Left ventricle myocardium superior (tissue), 1 donor: Measurements from ENCODE around the gene ST3GAL3. TPM values are rescaled to one million over a fixed set of nuclear protein-coding genes. Genes with fewer than 3 reads are reported as not detected.
A peak's percentile ranks its signal among the peaks of the same experiment; 100 is the strongest.

Experiments
- ATAC-seq: fragments of 200-7000 bp; cut with Tn5 transposase; one replicate; pipeline ENCODE4 v1.9.1; 2020; ENCODE audit warnings: mild to moderate bottlenecking, moderate library complexity
- DNase-seq: peaks from one replicate; pipeline ENCODE4 v3.0.0-alpha.2; 2020
- intact Hi-C: fragments of 100-400 bp; cut with micrococcal nuclease; formaldehyde crosslinking; loops from one replicate; pipeline ENCODE4 v1.11.0; 2022
- total RNA-seq: library from RNA; stranded (reverse); fragmentation: NEBNext Ultra II Directional; extraction: Animal tissue kit (Norgen Biotek cat#: 25700); gene quantifications from one replicate; pipeline ENCODE4 v1.2.1, GENCODE V29; 2021
- donor health status: DM: no; HTN: yes; CAD: no; lungs with severe emphysema.

The ST3GAL3 gene
- total RNA-seq, 1 donor from 2014 or later: 24.7 TPM

GRCh38 chr1:43736819-43737218 is 29.5 kb downstream of the ST3GAL3 start:
- DNase-seq (no peak), ATAC-seq (no peak)
- intact Hi-C loops: no loop called here

- DNase-seq (no peak), ATAC-seq (no peak)
- intact Hi-C loops: no loop called here
Observed at GRCh38 chr1:43742026-43742425, 34.7 kb downstream of the ST3GAL3 start.

- intact Hi-C loops: no loop called here
- peak; percentile 87 for ATAC-seq
- DNase-seq: no peak
Observed at GRCh38 chr1:43743206-43743605, 35.9 kb downstream of the ST3GAL3 start.

- intact Hi-C loops: no loop called here
- ATAC-seq (no peak), DNase-seq (no peak)
Observed at GRCh38 chr1:43747736-43748135, 40.4 kb downstream of the ST3GAL3 start.

GRCh38 chr1:43750083-43750482 is 42.7 kb downstream of the ST3GAL3 start:
- no peak for DNase-seq
- no peak for ATAC-seq
- intact Hi-C loops: no loop called here

- ATAC-seq (no peak), DNase-seq (no peak)
- intact Hi-C loops: no loop called here
Observed at GRCh38 chr1:43753422-43753821, 46.1 kb downstream of the ST3GAL3 start.

GRCh38 chr1:43754892-43755291 is 47.6 kb downstream of the ST3GAL3 start:
- no peak for DNase-seq
- ATAC-seq: no peak
- intact Hi-C loops: no loop called here

- DNase-seq (no peak), ATAC-seq (no peak)
- intact Hi-C loops: no loop called here
Observed at GRCh38 chr1:43757343-43758053, 50.2 kb downstream of the ST3GAL3 start.

- DNase-seq (no peak), ATAC-seq (no peak)
- intact Hi-C loops: loop anchor here (5.0 kb wide), 1 partner anchor 176 kb away; no protein-coding TSS in a partner anchor
Observed at GRCh38 chr1:43760745-43761317, 53.5 kb downstream of the ST3GAL3 start.

- intact Hi-C loops: loop anchor here (5.0 kb wide), 1 partner anchor 174 kb away; no protein-coding TSS in a partner anchor
- peak; percentile 94 for ATAC-seq
- DNase-seq: no peak
Observed at GRCh38 chr1:43763497-43763973, 56.2 kb downstream of the ST3GAL3 start.

- peak; percentile 82 for ATAC-seq
- intact Hi-C loops: loop anchor here (5.0 kb wide), 1 partner anchor 173 kb away; no protein-coding TSS in a partner anchor
- DNase-seq: peak; percentile 35
Observed at GRCh38 chr1:43764581-43764980, 57.2 kb downstream of the ST3GAL3 start.

GRCh38 chr1:43766086-43766784 is 58.9 kb downstream of the ST3GAL3 start:
- ATAC-seq: no peak
- intact Hi-C loops: no loop called here

GRCh38 chr1:43766818-43767525 is 59.6 kb downstream of the ST3GAL3 start:
- no peak for DNase-seq
- no peak for ATAC-seq
- intact Hi-C loops: no loop called here

More at GRCh38 chr1:43766086-43766784, 58.9 kb downstream of the ST3GAL3 start:
- no peak for DNase-seq

GRCh38 chr1:43768168-43768567 is 60.8 kb downstream of the ST3GAL3 start:
- intact Hi-C loops: no loop called here
- ATAC-seq (no peak), DNase-seq (no peak)

- intact Hi-C loops: no loop called here
- DNase-seq: no peak
- no peak for ATAC-seq
Observed at GRCh38 chr1:43769350-43769908, 62.1 kb downstream of the ST3GAL3 start.

GRCh38 chr1:43770111-43770510 is 62.8 kb downstream of the ST3GAL3 start:
- no peak for ATAC-seq
- no peak for DNase-seq
- intact Hi-C loops: no loop called here

GRCh38 chr1:43772978-43773377 is 65.6 kb downstream of the ST3GAL3 start:
- ATAC-seq: no peak
- intact Hi-C loops: no loop called here
- no peak for DNase-seq

GRCh38 chr1:43773821-43774220 is 66.5 kb downstream of the ST3GAL3 start:
- ATAC-seq: no peak
- intact Hi-C loops: no loop called here
- DNase-seq: no peak

GRCh38 chr1:43774359-43774758 is 67.0 kb downstream of the ST3GAL3 start:
- intact Hi-C loops: no loop called here
- DNase-seq (no peak), ATAC-seq (no peak)
